H1 (cell line): ENCODE measurements around the gene SCCPDH. TPM values are rescaled to one million over a fixed set of nuclear protein-coding genes. Genes with fewer than 3 reads are reported as not detected.

Experiments
- ASH2L ChIP-seq: fragments of 200-600, 300-600 bp; sonication (generic); IDR thresholded peaks from one replicate; pipeline ENCODE4 v1.7.1; 2017; ENCODE audit warnings: low read length
- BCL11A ChIP-seq, 2 experiments: IDR thresholded peaks; one replicate each; pipeline ENCODE4 v1.6.1; 2011; ENCODE audit warnings: low read depth in 2 of 2, low read length in 2 of 2, mild to moderate bottlenecking in 2 of 2
- EZH2 ChIP-seq: fragments of 200-600 bp; sonication (generic); IDR thresholded peaks from 2 replicates; pipeline ENCODE4 v1.7.1; 2012; ENCODE audit warnings: low read depth, mild to moderate bottlenecking, moderate library complexity, low read length, inconsistent platforms; ENCODE audit not compliant: severe bottlenecking
- KDM1A ChIP-seq: fragments of 200-600, 300-600 bp; sonication (generic); IDR thresholded peaks from 2 replicates; pipeline ENCODE4 v1.7.1; 2016; ENCODE audit warnings: mild to moderate bottlenecking, low read length, borderline replicate concordance
- POLR2A ChIP-seq, 2 experiments: IDR thresholded peaks; 1 replicate in 1 of 2; 2 replicates in 1 of 2; pipeline ENCODE4 v1.6.1; 2011; ENCODE audit warnings: low read depth in 2 of 2, low read length in 2 of 2, mild to moderate bottlenecking in 2 of 2; ENCODE audit errors: control extremely low read depth in 1 of 2
- RBBP5 ChIP-seq: IDR thresholded peaks from 2 replicates; pipeline ENCODE4 v1.7.1; 2012; ENCODE audit warnings: low read depth, mild to moderate bottlenecking, inconsistent platforms, low read length, moderate library complexity, borderline replicate concordance
- RNF2 ChIP-seq: fragments of 200-900, 300-1000 bp; sonication (generic); IDR thresholded peaks from 2 replicates; pipeline ENCODE4 v1.7.1; 2016; ENCODE audit warnings: borderline replicate concordance, low read depth, mild to moderate bottlenecking, antibody characterized with exemption, low read length; ENCODE audit not compliant: poor library complexity, severe bottlenecking; ENCODE audit errors: missing control alignments
- SIN3A ChIP-seq, 2 experiments: IDR thresholded peaks in 1 of 2; conservative IDR thresholded peaks in 1 of 2; 2 replicates each; pipeline ENCODE4 v1.6.1; 2011 to 2012; ENCODE audit warnings: low read length in 2 of 2, improper control_type of control experiment in 1 of 2, low read depth in 1 of 2, mild to moderate bottlenecking in 1 of 2
- TAF1 ChIP-seq: IDR thresholded peaks from 2 replicates; pipeline ENCODE4 v1.6.1; 2011; ENCODE audit warnings: mild to moderate bottlenecking, low read depth, low read length
- polyA plus RNA-seq, 7 experiments: library from polyadenylated mRNA; depleted of rRNA in 3 of 7; stranded (reverse) in 5 of 7; unstranded in 2 of 7; fragments of >200 nt in 5 of 7; fragments of 200-250 nt in 2 of 7; gene quantifications; 1 replicate in 5 of 7; 2 replicates in 1 of 7; 4 replicates in 1 of 7; pipeline versions ENCODE4 v1.2.1 to v1.2.3, GENCODE V29; 2011 to 2013; ENCODE audit warnings: missing spikeins in 2 of 7, mixed read lengths in 2 of 7
- total RNA-seq: library from RNA; stranded (reverse); fragmentation: NEBNext Ultra II Directional; extraction: Animal tissue kit (Norgen Biotek cat#: 25700); gene quantifications from 2 replicates; pipeline ENCODE4 v1.2.1, GENCODE V29; 2021
- TF ChIP-seq, protein P1 (sequence below): IDR thresholded peaks from 2 replicates; pipeline ENCODE4 v1.6.1; 2012; ENCODE audit warnings: inconsistent platforms
- TF ChIP-seq, protein P2 (sequence below): IDR thresholded peaks from 2 replicates; pipeline ENCODE4 v1.6.1; 2012; ENCODE audit warnings: inconsistent platforms

SCCPDH gene
- total and polyA plus RNA-seq, 2 of the 8 experiments (the other 6 are each of a cell fraction or from before 2014, with no cell fraction given), result 9.5 to 17.0 TPM

DNA sequence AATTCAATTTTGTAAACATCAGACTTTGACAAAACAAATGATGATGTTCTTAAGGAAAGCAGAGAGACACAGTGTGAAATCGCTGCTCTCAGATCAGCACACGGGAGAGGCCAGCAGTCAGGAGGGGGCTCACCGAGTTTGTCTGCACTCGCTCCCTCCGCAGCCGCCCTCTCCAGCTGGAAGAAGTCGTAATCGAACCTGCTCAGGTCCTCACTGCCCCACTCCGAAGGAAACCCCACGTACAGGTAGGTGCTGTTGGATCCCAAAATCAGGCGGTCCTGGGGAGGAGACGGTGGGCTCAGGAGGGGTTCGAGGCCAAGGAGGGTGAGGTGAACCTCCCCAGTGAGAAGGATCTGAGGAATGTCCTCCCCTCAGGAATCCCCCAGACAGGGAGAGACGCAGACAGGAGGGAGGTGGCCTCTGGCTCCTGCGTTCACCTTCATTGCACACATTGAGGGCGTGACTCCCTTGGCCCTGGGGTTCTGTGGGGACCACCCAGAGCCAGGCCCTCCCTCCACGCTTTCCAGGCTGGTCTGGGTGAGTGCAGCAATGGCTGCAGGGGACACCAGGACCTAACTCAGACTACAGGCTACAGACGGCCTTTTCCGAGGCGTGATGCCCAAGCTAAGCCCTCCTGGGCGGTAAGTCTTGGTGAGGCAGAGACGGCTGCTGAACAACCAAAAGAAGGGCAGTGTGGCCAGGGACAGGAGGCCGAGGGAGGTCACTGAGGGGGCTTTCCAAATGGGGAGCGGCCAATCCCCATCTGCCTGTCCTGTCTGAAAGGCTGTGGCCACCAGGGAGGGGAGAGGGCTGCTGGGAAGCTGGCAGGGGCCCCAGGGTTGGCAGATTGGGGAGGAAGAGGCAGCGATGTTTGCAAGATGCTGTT, 65.5 kb downstream of the SCCPDH start (continued):
- TF ChIP-seq KDM1A, result no peak
- TF ChIP-seq POLR2A (IDR thresholded peaks at IDR 0.05; ENCODE audit: control extremely low read depth in 1 of 2, low read depth in 2 of 2, low read length in 2 of 2), result no peak
- TF ChIP-seq RBBP5, result no peak
- no peak for TF ChIP-seq ASH2L
- no peak for TF ChIP-seq SIN3A (conservative IDR thresholded peaks at IDR 0.05 in 1 of 2, IDR thresholded peaks at IDR 0.05 in 1 of 2; ENCODE audit: low read depth in 1 of 2, low read length in 2 of 2)
- TF ChIP-seq RNF2, result no peak
- TF ChIP-seq EZH2, result no peak
- TF ChIP-seq, protein P1, sequence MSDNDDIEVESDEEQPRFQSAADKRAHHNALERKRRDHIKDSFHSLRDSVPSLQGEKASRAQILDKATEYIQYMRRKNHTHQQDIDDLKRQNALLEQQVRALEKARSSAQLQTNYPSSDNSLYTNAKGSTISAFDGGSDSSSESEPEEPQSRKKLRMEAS, result no peak
- TF ChIP-seq BCL11A (IDR thresholded peaks at IDR 0.05; ENCODE audit: low read depth in 2 of 2, low read length in 2 of 2), result no peak
- TF ChIP-seq, protein P2, sequence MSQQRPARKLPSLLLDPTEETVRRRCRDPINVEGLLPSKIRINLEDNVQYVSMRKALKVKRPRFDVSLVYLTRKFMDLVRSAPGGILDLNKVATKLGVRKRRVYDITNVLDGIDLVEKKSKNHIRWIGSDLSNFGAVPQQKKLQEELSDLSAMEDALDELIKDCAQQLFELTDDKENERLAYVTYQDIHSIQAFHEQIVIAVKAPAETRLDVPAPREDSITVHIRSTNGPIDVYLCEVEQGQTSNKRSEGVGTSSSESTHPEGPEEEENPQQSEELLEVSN, result no peak
- TF ChIP-seq TAF1, result no peak
